SIG-M5 treated with dmso at 0.1 percent for 504 hours (cell line): ENCODE measurements around the gene STOML2.
A peak's percentile ranks its signal among the peaks of the same experiment; 100 is the strongest.

Experiments used
- DNase-seq: peaks from one replicate; lab custom pipeline; 2025; ENCODE audit not compliant: unreplicated experiment; lab: John Stamatoyannopoulos, UW

The STOML2 gene

GRCh38 chr9:35107297-35108290 is 4.7 kb upstream of the STOML2 start:
- DNase-seq = no peak

GRCh38 chr9:35106343-35106730 is 3.4 kb upstream of the STOML2 start:
- no peak for DNase-seq

GRCh38 chr9:35105571-35106342 is 2.8 kb upstream of the STOML2 start:
- DNase-seq = no peak

DNA sequence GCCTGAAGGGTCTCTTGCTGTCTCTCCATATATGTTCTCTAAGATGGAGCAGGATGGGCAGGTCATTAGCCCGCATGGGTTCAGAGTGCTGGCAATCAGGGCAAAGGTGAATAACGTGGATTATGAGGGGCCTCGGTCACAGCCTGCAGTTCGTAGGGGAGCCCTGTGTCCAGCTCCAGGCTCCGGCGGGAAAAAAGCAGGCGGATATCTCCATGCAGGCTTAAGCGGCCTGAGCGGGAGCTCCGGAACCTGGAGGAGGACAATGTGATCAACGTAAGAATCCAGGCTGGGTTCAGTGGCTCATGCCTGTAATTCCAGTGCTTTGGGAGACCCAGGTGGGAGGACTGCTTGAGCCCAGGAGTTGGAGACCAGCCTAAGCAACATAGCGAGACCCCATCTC is 2.2 kb upstream of the STOML2 start:
- DNase-seq = no peak

DNA sequence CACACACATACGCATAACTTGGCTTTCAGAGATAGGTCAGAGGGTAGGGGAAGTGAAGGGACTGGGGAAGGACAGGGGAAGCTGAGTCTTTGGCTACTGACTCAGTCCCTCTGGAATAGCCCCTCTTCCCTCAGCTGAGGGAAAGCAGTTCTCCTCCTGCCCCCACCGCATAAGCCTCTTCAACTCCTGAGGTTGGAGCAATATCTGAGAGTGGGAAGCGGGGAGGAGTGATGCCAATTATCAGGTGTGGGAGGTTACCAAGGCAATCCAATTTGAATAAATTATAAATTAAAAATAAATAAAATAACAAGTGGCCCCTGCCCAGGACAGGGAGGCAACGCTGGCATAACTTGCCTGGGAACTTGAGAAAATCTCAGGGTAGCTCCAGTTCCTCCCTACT is 1.7 kb upstream of the STOML2 start:
- DNase-seq = no peak

DNA sequence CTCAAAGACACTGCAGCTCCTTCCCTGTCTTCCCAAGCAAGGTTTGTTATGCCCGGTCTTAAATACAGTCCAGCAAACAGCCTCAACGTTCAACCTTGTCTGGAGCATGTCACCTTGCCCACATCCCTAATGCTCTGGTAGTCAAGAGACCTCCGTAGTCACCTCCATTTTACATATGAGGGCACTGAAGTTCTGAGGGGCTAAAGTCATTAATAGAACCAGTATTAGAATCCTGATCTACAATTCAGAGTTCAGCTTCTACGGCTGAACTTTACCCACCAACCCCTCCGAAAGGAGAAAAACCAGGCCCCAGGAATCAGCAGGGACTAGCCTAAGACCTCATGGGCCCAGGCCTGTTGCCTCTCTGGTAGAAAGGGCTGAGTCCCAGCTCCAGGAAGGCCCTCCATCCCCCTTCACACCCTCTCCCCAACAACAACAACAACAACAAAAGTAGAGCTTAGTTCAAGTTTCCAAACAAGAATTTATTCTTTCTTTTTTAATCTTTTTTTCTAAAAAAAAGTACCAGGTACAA is 795 bp upstream of the STOML2 start:
- DNase-seq = no peak

DNA sequence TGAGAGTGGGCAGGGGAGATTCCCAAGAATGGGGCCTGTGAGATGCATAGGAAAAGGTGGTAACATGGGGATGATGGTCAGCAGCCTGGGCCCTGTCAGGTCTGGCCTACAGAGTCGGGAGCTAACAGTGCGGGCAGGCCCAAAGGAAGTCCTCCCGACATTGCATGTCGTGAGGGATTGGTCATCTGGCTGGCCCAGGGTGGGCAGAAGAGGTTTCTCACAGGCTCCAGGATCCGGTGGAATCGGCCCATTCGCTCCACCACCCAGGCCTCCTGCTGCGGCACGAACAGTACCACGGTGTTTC is 514 bp downstream of the STOML2 start:
- DNase-seq = no peak

- DNase-seq = no peak
These were observed 5.4 kb downstream of the STOML2 start for GRCh38 chr9:35097573-35097972.

GRCh38 chr9:35096035-35096849 is 6.7 kb downstream of the STOML2 start, which contains the start of gene PIGO:
TSS of gene PIGO (minus strand) at chr9:35096591. CDS start at chr9:35095565, 1,026 bp downstream.
- peak; percentile 76 for DNase-seq

GRCh38 chr9:35091536-35091935 is 11.4 kb downstream of the STOML2 start:
- no peak for DNase-seq

DNA sequence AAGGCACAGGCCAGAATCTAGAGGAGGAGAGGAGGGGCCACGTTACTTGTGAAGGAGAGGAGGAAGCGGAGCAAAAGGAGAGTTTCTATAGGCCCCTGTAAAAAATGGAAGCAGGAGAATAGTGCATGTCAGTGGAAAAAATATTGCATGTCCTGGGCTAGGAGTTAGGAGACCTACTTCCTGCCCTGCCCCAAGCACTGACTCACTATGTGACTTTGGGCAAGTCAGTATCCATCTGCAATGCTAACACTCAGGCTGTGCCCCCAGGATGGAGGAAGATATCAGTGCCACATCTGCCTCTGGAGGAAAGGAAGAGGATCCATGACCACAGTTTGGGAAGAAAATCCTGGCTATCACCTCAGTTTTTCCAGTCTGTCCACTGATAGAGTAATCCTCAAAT is 13.5 kb downstream of the STOML2 start:
- no peak for DNase-seq

- DNase-seq = no peak
These were observed 17.9 kb downstream of the STOML2 start for GRCh38 chr9:35085078-35085477.

DNA sequence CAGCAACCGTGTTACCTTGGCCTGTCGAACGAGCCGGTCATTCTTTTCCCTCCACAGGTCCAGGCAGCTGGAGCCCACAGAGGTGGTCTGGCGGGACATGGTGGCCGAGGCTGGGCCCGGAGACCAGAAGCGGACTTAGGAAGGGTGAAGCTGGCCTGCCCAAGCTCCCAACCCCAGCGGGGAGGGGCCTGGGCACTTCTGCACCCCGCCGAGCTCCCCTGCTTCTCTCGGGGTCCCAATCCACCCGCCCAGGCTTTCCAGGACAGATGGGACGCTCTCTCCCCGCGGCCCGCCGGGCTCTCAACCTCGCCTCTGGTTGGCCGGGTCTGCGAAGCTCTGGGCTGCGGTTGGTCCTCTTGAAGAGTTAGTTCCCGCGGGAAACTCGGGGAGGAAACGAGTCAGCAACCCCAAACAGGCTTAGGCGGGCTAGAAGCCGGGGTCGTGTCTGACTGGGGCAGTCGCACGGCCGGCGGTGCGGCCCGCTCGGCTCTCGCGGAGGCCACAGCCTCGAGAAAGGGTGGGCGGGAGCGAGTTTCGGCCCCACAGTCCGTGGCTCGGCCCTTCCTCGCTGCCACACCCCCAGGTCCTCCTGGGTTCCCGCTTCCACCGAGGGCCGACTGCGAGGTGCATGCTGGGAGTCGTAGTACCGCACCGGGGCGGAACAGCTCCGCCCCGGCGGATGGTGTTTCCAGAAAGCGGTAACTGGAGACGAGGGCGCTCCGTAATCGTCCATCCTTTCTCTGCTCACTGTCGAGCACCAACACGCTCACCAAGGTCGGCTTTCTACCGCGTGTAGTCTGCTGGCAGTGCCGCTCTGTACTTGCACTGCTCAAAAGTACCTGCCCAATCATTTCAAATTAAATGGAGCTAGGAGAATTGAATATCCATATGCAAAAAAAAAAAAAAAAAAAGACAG is 23.2 kb downstream of the STOML2 start, which contains the start of gene FANCG:
TSS of gene FANCG (minus strand) at position 517 of the 916 bp plus-strand sequence. CDS start at position 99, 418 bp downstream.
- peak; percentile 86 for DNase-seq

- DNase-seq = no peak
These were observed 23.9 kb downstream of the STOML2 start for GRCh38 chr9:35079041-35079425.

DNA sequence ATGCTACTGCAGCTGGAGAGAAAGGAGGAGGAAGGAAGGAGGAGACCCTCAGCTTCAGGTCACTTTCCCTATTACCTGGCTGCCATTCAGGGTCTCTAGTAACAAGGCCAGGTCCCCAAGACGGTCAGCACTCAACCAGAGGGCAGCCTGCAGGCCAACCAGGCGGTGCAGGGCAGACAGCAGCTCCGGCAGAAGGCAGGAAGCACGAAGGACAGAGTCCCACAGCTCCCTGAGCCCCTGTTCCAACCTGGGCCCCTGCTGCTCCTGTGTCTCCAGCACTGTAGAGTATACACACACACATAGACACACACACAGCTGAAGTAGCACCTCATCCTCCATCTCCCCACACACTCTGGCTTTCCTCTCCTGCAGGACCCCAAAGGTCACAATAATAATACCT is 24.9 kb downstream of the STOML2 start:
- no peak for DNase-seq

DNA sequence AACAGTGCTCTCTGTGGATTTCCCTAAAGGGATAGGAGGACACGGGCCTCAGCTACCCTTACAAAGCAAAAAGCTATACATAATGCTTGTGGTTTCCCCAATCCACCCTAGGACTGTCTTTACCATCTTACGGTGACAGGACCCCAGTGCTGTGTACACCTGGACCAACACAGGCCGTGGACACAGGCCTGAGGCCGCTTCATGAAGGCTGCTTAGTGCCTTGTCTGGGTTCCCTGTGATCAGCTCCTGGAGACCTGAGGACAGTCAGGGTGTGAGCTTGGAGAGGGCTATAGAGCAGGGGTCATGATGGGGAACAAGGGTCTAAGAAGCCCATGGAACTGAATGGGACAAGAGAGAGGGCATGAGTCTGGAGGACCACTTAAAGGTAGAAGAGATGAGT is 26.1 kb downstream of the STOML2 start:
- no peak for DNase-seq

DNA sequence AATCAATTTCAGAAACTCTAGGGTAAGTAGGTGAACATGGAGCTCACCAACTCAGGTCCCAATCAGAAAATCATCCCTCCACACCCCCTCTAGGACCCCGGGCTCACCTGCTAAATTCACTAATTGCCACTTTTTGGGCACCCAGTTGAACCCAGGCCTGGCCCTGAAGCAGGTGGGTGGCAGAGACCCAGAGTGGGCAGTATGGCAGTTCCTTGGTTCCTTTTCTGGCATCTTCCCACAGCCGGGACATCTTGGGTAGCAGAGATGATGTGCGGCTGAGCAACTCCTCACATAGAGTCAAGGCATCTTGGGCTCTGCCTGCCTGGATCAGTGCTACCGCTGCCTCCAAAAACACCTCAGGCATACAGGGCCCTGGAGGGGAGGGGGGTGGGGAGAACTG is 27.6 kb downstream of the STOML2 start:
- DNase-seq = no peak

GRCh38 chr9:35074791-35075190 is 28.1 kb downstream of the STOML2 start:
- no peak for DNase-seq

GRCh38 chr9:35074141-35074540 is 28.8 kb downstream of the STOML2 start:
- no peak for DNase-seq

DNA sequence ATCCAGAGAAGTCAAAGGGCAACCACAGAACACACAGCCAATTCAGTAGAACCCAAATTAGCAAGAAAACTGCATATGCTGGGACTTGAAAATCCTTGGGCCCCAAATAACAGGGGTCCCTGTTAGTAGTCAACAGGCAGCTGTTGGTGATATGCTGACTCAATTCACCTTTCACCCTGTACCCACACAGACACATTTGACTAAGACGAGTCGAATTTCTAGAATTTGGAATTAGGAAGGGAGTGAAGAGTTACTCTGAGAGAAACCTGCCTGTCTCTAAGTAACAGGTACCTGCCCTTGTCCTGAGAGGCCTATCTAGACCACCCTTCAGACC is 29.7 kb downstream of the STOML2 start:
- DNase-seq = no peak
